K562 (cell line): ENCODE results near the gene PPP2R2D.

Experiments
- CEBPB ChIP-seq: fragments of 450-650 bp; IDR thresholded peaks from 2 replicates; pipeline ENCODE4 v1.6.1; 2016; ENCODE audit warnings: missing genetic modification characterization, missing compliant biosample characterization
- FOXA1 ChIP-seq: fragments of 450-650 bp; IDR thresholded peaks from 2 replicates; pipeline ENCODE4 v1.6.1; 2016; ENCODE audit warnings: mild to moderate bottlenecking, borderline replicate concordance
- MAZ ChIP-seq, 2 experiments: fragments of 450-650 bp in 1 of 2; sonication (generic) in 1 of 2; formaldehyde crosslinking; IDR thresholded peaks in 1 of 2; conservative IDR thresholded peaks in 1 of 2; 2 replicates each; pipeline versions ENCODE4 v1.4.0 to v1.5.0; 2020; ENCODE audit warnings: mild to moderate bottlenecking in 1 of 2, missing genetic modification reagents in 1 of 2
- MTF1 ChIP-seq: fragments of 250-450 bp; sonication (Bioruptor Pico); IDR thresholded peaks from 2 replicates; pipeline ENCODE4 v1.9.0; 2021; ENCODE audit warnings: moderate library complexity, mild to moderate bottlenecking, inconsistent platforms, borderline replicate concordance
- SMARCA4 ChIP-seq: fragments of 450-650 bp; IDR thresholded peaks from 2 replicates; pipeline ENCODE4 v1.6.1; 2016
- SMARCC2 ChIP-seq: fragments of 450-650 bp; IDR thresholded peaks from 2 replicates; pipeline ENCODE4 v1.6.1; 2017; ENCODE audit warnings: antibody characterized with exemption, moderate library complexity, mild to moderate bottlenecking, low read depth
- ZNF311 ChIP-seq: fragments of 250-450 bp; sonication (Bioruptor Pico); IDR thresholded peaks from 2 replicates; pipeline ENCODE4 v1.4.0; 2020; ENCODE audit warnings: mild to moderate bottlenecking, moderate library complexity
- ZNF785 ChIP-seq: fragments of 250-450 bp; sonication (Bioruptor Pico); IDR thresholded peaks from 2 replicates; pipeline ENCODE4 v1.4.0; 2020; ENCODE audit warnings: mild to moderate bottlenecking
- TF ChIP-seq, protein P1 (sequence below): sonication (generic); formaldehyde crosslinking; IDR thresholded peaks from 2 replicates; pipeline ENCODE4 v1.5.0; 2020; ENCODE audit warnings: missing genetic modification reagents
- TF ChIP-seq, protein P2 (sequence below), 3 experiments: IDR thresholded peaks in 2 of 3; conservative IDR thresholded peaks in 1 of 3; 2 replicates each; pipeline ENCODE4 v1.5.1; 2011 to 2012; ENCODE audit warnings: low read length in 3 of 3, mild to moderate bottlenecking in 3 of 3, control low read depth in 2 of 3, improper control_type of control experiment in 1 of 3, inconsistent platforms in 1 of 3, low read depth in 1 of 3, mixed read lengths in 1 of 3, moderate library complexity in 1 of 3; ENCODE audit not compliant: insufficient read depth in 2 of 3
- TF ChIP-seq, protein P3 (sequence below), 2 experiments: fragments of 450-650 bp in 1 of 2; sonication (generic) in 1 of 2; formaldehyde crosslinking; conservative IDR thresholded peaks; 2 replicates each; pipeline versions ENCODE4 v1.4.0 to v1.8.1; 2020 to 2022; ENCODE audit warnings: mild to moderate bottlenecking in 1 of 2, missing genetic modification reagents in 1 of 2

DNA sequence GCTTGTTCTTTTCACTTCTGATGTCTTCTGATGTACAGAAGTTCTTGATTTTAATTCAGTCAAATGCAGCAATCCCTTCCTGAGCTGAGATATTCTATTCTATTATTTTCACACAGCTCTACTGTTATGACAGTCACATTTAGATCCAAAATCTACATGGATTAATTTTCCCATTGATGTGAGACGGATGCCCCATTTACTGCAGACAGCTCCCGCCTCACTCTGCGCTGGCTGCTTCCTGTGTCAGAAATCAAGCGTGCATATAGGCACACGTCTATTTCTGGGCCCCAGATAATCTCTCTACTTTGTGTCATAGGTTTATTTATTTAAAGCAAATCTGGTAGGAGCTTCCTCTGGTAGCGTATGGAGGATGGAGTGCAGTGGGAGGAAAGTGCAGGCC is 74.2 kb downstream of the PPP2R2D start:
- TF ChIP-seq SMARCC2, result no peak
- TF ChIP-seq, protein P1, sequence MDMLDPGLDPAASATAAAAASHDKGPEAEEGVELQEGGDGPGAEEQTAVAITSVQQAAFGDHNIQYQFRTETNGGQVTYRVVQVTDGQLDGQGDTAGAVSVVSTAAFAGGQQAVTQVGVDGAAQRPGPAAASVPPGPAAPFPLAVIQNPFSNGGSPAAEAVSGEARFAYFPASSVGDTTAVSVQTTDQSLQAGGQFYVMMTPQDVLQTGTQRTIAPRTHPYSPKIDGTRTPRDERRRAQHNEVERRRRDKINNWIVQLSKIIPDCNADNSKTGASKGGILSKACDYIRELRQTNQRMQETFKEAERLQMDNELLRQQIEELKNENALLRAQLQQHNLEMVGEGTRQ (CRISPR knock-in tag), result no peak
- TF ChIP-seq, protein P2, sequence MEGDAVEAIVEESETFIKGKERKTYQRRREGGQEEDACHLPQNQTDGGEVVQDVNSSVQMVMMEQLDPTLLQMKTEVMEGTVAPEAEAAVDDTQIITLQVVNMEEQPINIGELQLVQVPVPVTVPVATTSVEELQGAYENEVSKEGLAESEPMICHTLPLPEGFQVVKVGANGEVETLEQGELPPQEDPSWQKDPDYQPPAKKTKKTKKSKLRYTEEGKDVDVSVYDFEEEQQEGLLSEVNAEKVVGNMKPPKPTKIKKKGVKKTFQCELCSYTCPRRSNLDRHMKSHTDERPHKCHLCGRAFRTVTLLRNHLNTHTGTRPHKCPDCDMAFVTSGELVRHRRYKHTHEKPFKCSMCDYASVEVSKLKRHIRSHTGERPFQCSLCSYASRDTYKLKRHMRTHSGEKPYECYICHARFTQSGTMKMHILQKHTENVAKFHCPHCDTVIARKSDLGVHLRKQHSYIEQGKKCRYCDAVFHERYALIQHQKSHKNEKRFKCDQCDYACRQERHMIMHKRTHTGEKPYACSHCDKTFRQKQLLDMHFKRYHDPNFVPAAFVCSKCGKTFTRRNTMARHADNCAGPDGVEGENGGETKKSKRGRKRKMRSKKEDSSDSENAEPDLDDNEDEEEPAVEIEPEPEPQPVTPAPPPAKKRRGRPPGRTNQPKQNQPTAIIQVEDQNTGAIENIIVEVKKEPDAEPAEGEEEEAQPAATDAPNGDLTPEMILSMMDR (IDR thresholded peaks at IDR 0.05 in 2 of 3, conservative IDR thresholded peaks at IDR 0.05 in 1 of 3; ENCODE audit: insufficient read depth in 2 of 3, low read depth in 1 of 3, low read length in 3 of 3), result no peak
- no peak for TF ChIP-seq SMARCA4
- no peak for TF ChIP-seq CEBPB (tag)
- TF ChIP-seq MTF1 (CRISPR knock-in tag), result no peak
- TF ChIP-seq FOXA1, result no peak
- TF ChIP-seq, protein P3, sequence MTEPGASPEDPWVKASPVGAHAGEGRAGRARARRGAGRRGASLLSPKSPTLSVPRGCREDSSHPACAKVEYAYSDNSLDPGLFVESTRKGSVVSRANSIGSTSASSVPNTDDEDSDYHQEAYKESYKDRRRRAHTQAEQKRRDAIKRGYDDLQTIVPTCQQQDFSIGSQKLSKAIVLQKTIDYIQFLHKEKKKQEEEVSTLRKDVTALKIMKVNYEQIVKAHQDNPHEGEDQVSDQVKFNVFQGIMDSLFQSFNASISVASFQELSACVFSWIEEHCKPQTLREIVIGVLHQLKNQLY (CRISPR knock-in tag; conservative IDR thresholded peaks at IDR 0.05), result no peak
- TF ChIP-seq ZNF785 (CRISPR knock-in tag), result no peak
- TF ChIP-seq ZNF311 (CRISPR knock-in tag), result no peak
- TF ChIP-seq MAZ (CRISPR knock-in tag; conservative IDR thresholded peaks at IDR 0.05 in 1 of 2, IDR thresholded peaks at IDR 0.05 in 1 of 2), result no peak
